Measurements from ENCODE around the gene PUM1. TPM values are rescaled to one million over a fixed set of nuclear protein-coding genes. Genes with fewer than 3 reads are reported as not detected.
A peak's percentile ranks its signal among the peaks of the same experiment; 100 is the strongest.

Gene PUM1
- total RNA-seq, 1 donor from 2014 or later = 129 TPM

- DNase-seq (ENCODE audit: low spot score) = no peak
Measured at GRCh38 chr1:30930631-30931173, 134.8 kb downstream of the PUM1 start.

- no peak for DNase-seq (ENCODE audit: low spot score)
Measured at GRCh38 chr1:30929944-30930525, 135.5 kb downstream of the PUM1 start.

- DNase-seq (ENCODE audit: low spot score) = no peak
Measured at GRCh38 chr1:30929135-30929889, 136.2 kb downstream of the PUM1 start.

GRCh38 chr1:30928789-30929134 lies 136.8 kb downstream of the PUM1 start:
- no peak for DNase-seq (ENCODE audit: low spot score)

GRCh38 chr1:30928171-30928570 lies 137.3 kb downstream of the PUM1 start:
- DNase-seq (ENCODE audit: low spot score) = no peak

- DNase-seq (ENCODE audit: low spot score) = no peak
Measured at GRCh38 chr1:30927448-30927847, 138.1 kb downstream of the PUM1 start.

- DNase-seq (ENCODE audit: low spot score) = no peak
Measured at GRCh38 chr1:30923597-30923996, 141.9 kb downstream of the PUM1 start.

- no peak for DNase-seq (ENCODE audit: low spot score)
Measured at GRCh38 chr1:30920827-30921226, 144.7 kb downstream of the PUM1 start.

GRCh38 chr1:30919025-30919881 lies 146.3 kb downstream of the PUM1 start:
- DNase-seq (ENCODE audit: low spot score) = no peak

- DNase-seq (ENCODE audit: low spot score) = no peak
Measured at GRCh38 chr1:30916296-30916695, 149.2 kb downstream of the PUM1 start.

GRCh38 chr1:30915491-30916230 lies 149.9 kb downstream of the PUM1 start:
- DNase-seq (ENCODE audit: low spot score) = no peak

GRCh38 chr1:30914931-30915330 lies 150.6 kb downstream of the PUM1 start:
- no peak for DNase-seq (ENCODE audit: low spot score)

GRCh38 chr1:30914587-30914922 lies 151.0 kb downstream of the PUM1 start:
- no peak for DNase-seq (ENCODE audit: low spot score)

GRCh38 chr1:30912913-30913652 lies 152.4 kb downstream of the PUM1 start:
- peak; percentile 66 for DNase-seq (ENCODE audit: low spot score)

- no peak for DNase-seq (ENCODE audit: low spot score)
Measured at GRCh38 chr1:30912224-30912623, 153.3 kb downstream of the PUM1 start.

GRCh38 chr1:30911059-30911954 lies 154.2 kb downstream of the PUM1 start:
- DNase-seq (ENCODE audit: low spot score) = peak; percentile 90

- DNase-seq (ENCODE audit: low spot score) = no peak
Measured at GRCh38 chr1:30909365-30910068, 156.0 kb downstream of the PUM1 start.

GRCh38 chr1:30908696-30909364 lies 156.7 kb downstream of the PUM1 start, which contains the start of gene SDC3:
TSS of gene SDC3 (minus strand) at chr1:30908758. CDS start at chr1:30908586, 172 bp downstream.
- no peak for DNase-seq (ENCODE audit: low spot score)

- DNase-seq (ENCODE audit: low spot score) = no peak
Measured at GRCh38 chr1:30908316-30908695, 157.2 kb downstream of the PUM1 start.

Measured in mucosa of gallbladder (tissue), 1 donor.